HepG2 (cell line): ENCODE data around the gene METTL27. TPM values are rescaled to one million over a fixed set of nuclear protein-coding genes. Genes with fewer than 3 reads are reported as not detected.

Experiments used
- ADNP ChIP-seq: sonication (generic); formaldehyde crosslinking; IDR thresholded peaks from 2 replicates; pipeline ENCODE4 v1.4.0; 2020; ENCODE audit warnings: missing genetic modification reagents
- CERS6 ChIP-seq: sonication (generic); formaldehyde crosslinking; IDR thresholded peaks from 2 replicates; pipeline ENCODE4 v1.5.0; 2020; ENCODE audit warnings: missing genetic modification reagents
- CREB3 ChIP-seq: sonication (generic); formaldehyde crosslinking; IDR thresholded peaks from 2 replicates; pipeline ENCODE4 v1.5.0; 2020; ENCODE audit warnings: missing genetic modification reagents
- ELF1 ChIP-seq: sonication (generic); formaldehyde crosslinking; IDR thresholded peaks from 2 replicates; pipeline ENCODE4 v1.4.0; 2020; ENCODE audit warnings: missing genetic modification reagents
- FOXP4 ChIP-seq: sonication (generic); formaldehyde crosslinking; IDR thresholded peaks from 2 replicates; pipeline ENCODE4 v1.4.0; 2020; ENCODE audit warnings: missing genetic modification reagents
- KIAA2018 ChIP-seq: sonication (generic); formaldehyde crosslinking; IDR thresholded peaks from 2 replicates; pipeline ENCODE4 v1.5.0; 2020; ENCODE audit warnings: mild to moderate bottlenecking, missing genetic modification reagents, borderline replicate concordance
- LCORL ChIP-seq, 2 experiments: fragments of 450-650 bp in 1 of 2; sonication (generic) in 1 of 2; formaldehyde crosslinking in 1 of 2; IDR thresholded peaks; 2 replicates each; pipeline versions ENCODE4 v1.5.0 to v1.6.1; 2017 to 2020; ENCODE audit warnings: antibody characterized with exemption in 1 of 2, missing genetic modification reagents in 1 of 2
- MXI1 ChIP-seq: IDR thresholded peaks from 3 replicates; pipeline ENCODE4 v1.6.1; 2012; ENCODE audit warnings: low read depth, low read length, inconsistent platforms, borderline replicate concordance
- PHF21A ChIP-seq: sonication (generic); formaldehyde crosslinking; IDR thresholded peaks from 2 replicates; pipeline ENCODE4 v1.5.0; 2020; ENCODE audit warnings: mild to moderate bottlenecking, missing genetic modification reagents
- RARA ChIP-seq: IDR thresholded peaks from 2 replicates; pipeline ENCODE4 v1.6.1; 2016; ENCODE audit warnings: missing genetic modification reagents, missing compliant biosample characterization
- RARG ChIP-seq: sonication (generic); formaldehyde crosslinking; IDR thresholded peaks from 2 replicates; pipeline ENCODE4 v1.4.0; 2020; ENCODE audit warnings: low read depth, mild to moderate bottlenecking, missing genetic modification reagents
- REXO4 ChIP-seq: sonication (generic); formaldehyde crosslinking; IDR thresholded peaks from 2 replicates; pipeline ENCODE4 v1.8.0; 2022; ENCODE audit warnings: missing genetic modification reagents, mild to moderate bottlenecking, borderline replicate concordance
- RFX5 ChIP-seq: IDR thresholded peaks from 2 replicates; pipeline ENCODE4 v1.6.1; 2011; ENCODE audit warnings: low read depth, low read length, improper control_type of control experiment
- SKI ChIP-seq: fragments of 450-650 bp; IDR thresholded peaks from one replicate; pipeline ENCODE4 v1.6.1; 2018; ENCODE audit warnings: mild to moderate bottlenecking; ENCODE audit not compliant: partially characterized antibody
- ZNF562 ChIP-seq: sonication (generic); formaldehyde crosslinking; IDR thresholded peaks from 2 replicates; pipeline ENCODE4 v1.8.0; 2022; ENCODE audit warnings: missing genetic modification reagents, borderline replicate concordance
- ZNF713 ChIP-seq: sonication (generic); formaldehyde crosslinking; IDR thresholded peaks from 2 replicates; pipeline ENCODE4 v1.4.0; 2020; ENCODE audit warnings: mild to moderate bottlenecking, missing genetic modification reagents
- polyA plus RNA-seq, 8 experiments: library from polyadenylated mRNA; depleted of rRNA in 3 of 8; stranded (reverse) in 7 of 8; unstranded in 1 of 8; fragments of >200 nt; fragmentation: Illumina TruSeq in 4 of 8; extraction: Trizol in 4 of 8; gene quantifications; 2 replicates each; pipeline versions ENCODE4 v1.2.1 to v1.2.3, GENCODE V29; 2011 to 2016; ENCODE audit warnings: low read depth in 4 of 8, missing spikeins in 1 of 8, mixed read lengths in 1 of 8; ENCODE audit not compliant: insufficient read depth in 1 of 8
- total RNA-seq, 5 experiments: library from RNA; depleted of rRNA; stranded (reverse); fragments of >200 nt; fragmentation: Illumina TruSeq; extraction: Trizol; gene quantifications; 2 replicates each; pipeline ENCODE4 v1.2.3, GENCODE V29; 2016; ENCODE audit warnings: low read depth in 1 of 5

The METTL27 gene
- total and polyA plus RNA-seq, 2 of the 13 experiments (the other 11 are each of a cell fraction or from before 2014, with no cell fraction given) = 2.0 to 3.0 TPM

- no peak for TF ChIP-seq ZNF562 (CRISPR knock-in tag)
- no peak for TF ChIP-seq ZNF713 (CRISPR knock-in tag)
- TF ChIP-seq FOXP4 (CRISPR knock-in tag) = 0 out of 2 replicates have a peak, but pooled peaks have one; percentile 31
- TF ChIP-seq ELF1 (CRISPR knock-in tag) = no peak
- no peak for TF ChIP-seq ADNP
- peak; percentile 34 for TF ChIP-seq SKI
- no peak for TF ChIP-seq KIAA2018 (CRISPR knock-in tag)
- no peak for TF ChIP-seq RARA (CRISPR knock-in tag)
- no peak for TF ChIP-seq MXI1
- TF ChIP-seq RFX5 = no peak
- no peak for TF ChIP-seq LCORL (IDR thresholded peaks at IDR 0.05)
- TF ChIP-seq LCORL (CRISPR knock-in tag; IDR thresholded peaks at IDR 0.05) = peak; percentile 59
- TF ChIP-seq CREB3 (CRISPR knock-in tag) = no peak
- no peak for TF ChIP-seq RARG (CRISPR knock-in tag)
- no peak for TF ChIP-seq REXO4
- no peak for TF ChIP-seq PHF21A (CRISPR knock-in tag)
- no peak for TF ChIP-seq CERS6
Observed at GRCh38 chr7:73833251-73833919, 8.9 kb downstream of the METTL27 start (continued).
